Sigmoid colon (tissue), 4 donors: ENCODE results near the gene PSMA6.

Experiments
- CTCF ChIP-seq, 4 experiments: fragments of 450-650 bp in 3 of 4; fragments of 200-600 bp in 1 of 4; IDR thresholded peaks; one replicate each; pipeline ENCODE4 v1.5.1; 2016 to 2019; ENCODE audit warnings: antibody characterized with exemption in 4 of 4, mild to moderate bottlenecking in 3 of 4, moderate library complexity in 2 of 4
- EP300 ChIP-seq, 4 donors: sonication (generic); formaldehyde crosslinking; IDR thresholded peaks; one replicate each; pipeline ENCODE4 v1.6.1; 2017; ENCODE audit warnings: antibody characterized with exemption in 4 of 4
- POLR2A ChIP-seq, 2 donors: fragments of 450-650 bp; IDR thresholded peaks; one replicate each; pipeline ENCODE4 v1.6.1; 2016; ENCODE audit warnings: antibody characterized with exemption in 2 of 2, mild to moderate bottlenecking in 2 of 2, moderate library complexity in 2 of 2
- POLR2AphosphoS5 ChIP-seq, 4 donors: sonication (generic); formaldehyde crosslinking; IDR thresholded peaks; one replicate each; pipeline ENCODE4 v1.6.1; 2017; ENCODE audit warnings: antibody characterized with exemption in 4 of 4

- no peak for TF ChIP-seq POLR2A (IDR thresholded peaks at IDR 0.05)
- no peak for TF ChIP-seq CTCF (IDR thresholded peaks at IDR 0.05)
- peak in 2 of 4 donors; percentile 22 to 65 for TF ChIP-seq POLR2AphosphoS5 (IDR thresholded peaks at IDR 0.05)
- no peak for TF ChIP-seq EP300 (IDR thresholded peaks at IDR 0.05)
Measured at GRCh38 chr14:35303149-35303935, 11.2 kb downstream of the PSMA6 start.
